Measurements from ENCODE around the gene MAN1A2. TPM values are rescaled to one million over a fixed set of nuclear protein-coding genes. Genes with fewer than 3 reads are reported as not detected.

Gene MAN1A2
- total RNA-seq, 1 donor from 2014 or later, result 30.1 TPM

GRCh38 chr1:117366177-117367045 lies 838 bp upstream of the MAN1A2 start:
- peak overlapping the region; percentile 87 for H3K27ac Mint-ChIP-seq
- DNase-seq (ENCODE audit: low spot score), result peak; percentile 78
- no peaks in the 10 kb centered on the region for H3K27me3 Mint-ChIP-seq (ENCODE audit: insufficient read depth)
- no peaks in the 10 kb centered on the region for H3K36me3 Mint-ChIP-seq (ENCODE audit: low read depth)
- H3K9me3 Mint-ChIP-seq, result no peaks in the 10 kb centered on the region
- intact Hi-C loops (cut with micrococcal nuclease), result loop anchor here (1.0 to 10.0 kb wide), 11 partner anchors 56 to 1778 kb away; partner anchors contain the start of genes GDAP2, TENT5C, TTF2 and WARS2
- H3K4me3 Mint-ChIP-seq, result peak overlapping the region; percentile 91
- peaks cover 51% of the 10 kb centered on the region for H3K4me1 Mint-ChIP-seq (ENCODE audit: low read depth)

GRCh38 chr1:117368116-117369108 lies 1.2 kb downstream of the MAN1A2 start:
- Mint-ChIP-seq H3K27ac (peak overlapping the region; percentile 88), H3K4me1 (ENCODE audit: low read depth) (peaks cover 66% of the 10 kb centered on the region), H3K4me3 (peak overlapping the region; percentile 97), H3K27me3 (ENCODE audit: insufficient read depth) (no peaks in the 10 kb centered on the region), H3K9me3 (no peaks in the 10 kb centered on the region), H3K36me3 (ENCODE audit: low read depth) (peaks cover 2% of the 10 kb centered on the region)
- intact Hi-C loops (cut with micrococcal nuclease), result loop anchor here (5.0 to 10.0 kb wide), 7 partner anchors 54 to 1776 kb away; partner anchors contain the start of genes TENT5C and WARS2
- no peak for DNase-seq (ENCODE audit: low spot score)

- DNase-seq (ENCODE audit: low spot score), result no peak
- H3K36me3 Mint-ChIP-seq (ENCODE audit: low read depth), result peaks cover 3% of the 10 kb centered on the region
- H3K4me1 Mint-ChIP-seq (ENCODE audit: low read depth), result peaks cover 78% of the 10 kb centered on the region
- H3K9me3 Mint-ChIP-seq, result no peaks in the 10 kb centered on the region
- intact Hi-C loops (cut with micrococcal nuclease), result no loop called here
- no peaks in the 10 kb centered on the region for H3K27me3 Mint-ChIP-seq (ENCODE audit: insufficient read depth)
- no peak overlapping the region for H3K27ac Mint-ChIP-seq
- H3K4me3 Mint-ChIP-seq, result peak overlapping the region; percentile 97
Observed at GRCh38 chr1:117370071-117370470, 2.8 kb downstream of the MAN1A2 start.

GRCh38 chr1:117370509-117370908 lies 3.3 kb downstream of the MAN1A2 start:
- DNase-seq (ENCODE audit: low spot score), result no peak
- peaks cover 3% of the 10 kb centered on the region for H3K36me3 Mint-ChIP-seq (ENCODE audit: low read depth)
- no peak overlapping the region for H3K27ac Mint-ChIP-seq
- no peaks in the 10 kb centered on the region for H3K9me3 Mint-ChIP-seq
- peak overlapping the region; percentile 97 for H3K4me3 Mint-ChIP-seq
- H3K27me3 Mint-ChIP-seq (ENCODE audit: insufficient read depth), result no peaks in the 10 kb centered on the region
- intact Hi-C loops (cut with micrococcal nuclease), result no loop called here
- peaks cover 75% of the 10 kb centered on the region for H3K4me1 Mint-ChIP-seq (ENCODE audit: low read depth)

- peaks cover 3% of the 10 kb centered on the region for H3K36me3 Mint-ChIP-seq (ENCODE audit: low read depth)
- intact Hi-C loops (cut with micrococcal nuclease), result no loop called here
- H3K9me3 Mint-ChIP-seq, result no peaks in the 10 kb centered on the region
- H3K27ac Mint-ChIP-seq, result no peak overlapping the region
- H3K4me1 Mint-ChIP-seq (ENCODE audit: low read depth), result peaks cover 66% of the 10 kb centered on the region
- H3K4me3 Mint-ChIP-seq, result no peak overlapping the region
- no peaks in the 10 kb centered on the region for H3K27me3 Mint-ChIP-seq (ENCODE audit: insufficient read depth)
- no peak for DNase-seq (ENCODE audit: low spot score)
Observed at GRCh38 chr1:117371441-117372151, 4.3 kb downstream of the MAN1A2 start.

GRCh38 chr1:117372863-117373412 lies 5.7 kb downstream of the MAN1A2 start:
- H3K4me3 Mint-ChIP-seq, result no peak overlapping the region
- no peaks in the 10 kb centered on the region for H3K9me3 Mint-ChIP-seq
- intact Hi-C loops (cut with micrococcal nuclease), result no loop called here
- peaks cover 60% of the 10 kb centered on the region for H3K4me1 Mint-ChIP-seq (ENCODE audit: low read depth)
- H3K36me3 Mint-ChIP-seq (ENCODE audit: low read depth), result peaks cover 3% of the 10 kb centered on the region
- DNase-seq (ENCODE audit: low spot score), result no peak
- H3K27me3 Mint-ChIP-seq (ENCODE audit: insufficient read depth), result no peaks in the 10 kb centered on the region
- no peak overlapping the region for H3K27ac Mint-ChIP-seq

GRCh38 chr1:117373932-117374331 lies 6.7 kb downstream of the MAN1A2 start:
- Mint-ChIP-seq H3K9me3 (no peaks in the 10 kb centered on the region), H3K4me3 (no peak overlapping the region), H3K27me3 (ENCODE audit: insufficient read depth) (no peaks in the 10 kb centered on the region), H3K4me1 (ENCODE audit: low read depth) (peaks cover 50% of the 10 kb centered on the region), H3K36me3 (ENCODE audit: low read depth) (peaks cover 3% of the 10 kb centered on the region), H3K27ac (no peak overlapping the region)
- intact Hi-C loops (cut with micrococcal nuclease), result no loop called here
- DNase-seq (ENCODE audit: low spot score), result no peak

GRCh38 chr1:117375327-117375726 lies 8.1 kb downstream of the MAN1A2 start:
- peaks cover 3% of the 10 kb centered on the region for H3K9me3 Mint-ChIP-seq
- no peak overlapping the region for H3K4me3 Mint-ChIP-seq
- peaks cover 36% of the 10 kb centered on the region for H3K4me1 Mint-ChIP-seq (ENCODE audit: low read depth)
- H3K36me3 Mint-ChIP-seq (ENCODE audit: low read depth), result peaks cover 5% of the 10 kb centered on the region
- H3K27ac Mint-ChIP-seq, result no peak overlapping the region
- H3K27me3 Mint-ChIP-seq (ENCODE audit: insufficient read depth), result peaks cover 2% of the 10 kb centered on the region
- intact Hi-C loops (cut with micrococcal nuclease), result no loop called here
- DNase-seq (ENCODE audit: low spot score), result no peak

GRCh38 chr1:117387060-117387633 lies 19.9 kb downstream of the MAN1A2 start:
- intact Hi-C loops (cut with micrococcal nuclease), result no loop called here
- peaks cover 6% of the 10 kb centered on the region for H3K36me3 Mint-ChIP-seq (ENCODE audit: low read depth)
- peaks cover 23% of the 10 kb centered on the region for H3K4me1 Mint-ChIP-seq (ENCODE audit: low read depth)
- H3K27ac Mint-ChIP-seq, result no peak overlapping the region
- H3K27me3 Mint-ChIP-seq (ENCODE audit: insufficient read depth), result no peaks in the 10 kb centered on the region
- H3K4me3 Mint-ChIP-seq, result no peak overlapping the region
- DNase-seq (ENCODE audit: low spot score), result no peak
- peaks cover 17% of the 10 kb centered on the region for H3K9me3 Mint-ChIP-seq

GRCh38 chr1:117388328-117388727 lies 21.1 kb downstream of the MAN1A2 start:
- H3K4me1 Mint-ChIP-seq (ENCODE audit: low read depth), result peaks cover 28% of the 10 kb centered on the region
- H3K4me3 Mint-ChIP-seq, result no peak overlapping the region
- intact Hi-C loops (cut with micrococcal nuclease), result no loop called here
- peaks cover 10% of the 10 kb centered on the region for H3K9me3 Mint-ChIP-seq
- no peak overlapping the region for H3K27ac Mint-ChIP-seq
- no peaks in the 10 kb centered on the region for H3K27me3 Mint-ChIP-seq (ENCODE audit: insufficient read depth)
- peaks cover 6% of the 10 kb centered on the region for H3K36me3 Mint-ChIP-seq (ENCODE audit: low read depth)
- DNase-seq (ENCODE audit: low spot score), result no peak

GRCh38 chr1:117389284-117389683 lies 22.0 kb downstream of the MAN1A2 start:
- Mint-ChIP-seq H3K36me3 (ENCODE audit: low read depth) (peaks cover 2% of the 10 kb centered on the region), H3K27me3 (ENCODE audit: insufficient read depth) (no peaks in the 10 kb centered on the region), H3K9me3 (peaks cover 4% of the 10 kb centered on the region), H3K4me3 (no peak overlapping the region), H3K4me1 (ENCODE audit: low read depth) (peaks cover 28% of the 10 kb centered on the region), H3K27ac (no peak overlapping the region)
- no peak for DNase-seq (ENCODE audit: low spot score)
- intact Hi-C loops (cut with micrococcal nuclease), result no loop called here

- Mint-ChIP-seq H3K4me3 (no peak overlapping the region), H3K27me3 (ENCODE audit: insufficient read depth) (no peaks in the 10 kb centered on the region), H3K4me1 (ENCODE audit: low read depth) (peaks cover 28% of the 10 kb centered on the region), H3K36me3 (ENCODE audit: low read depth) (peaks cover 2% of the 10 kb centered on the region), H3K9me3 (no peaks in the 10 kb centered on the region), H3K27ac (no peak overlapping the region)
- intact Hi-C loops (cut with micrococcal nuclease), result no loop called here
- DNase-seq (ENCODE audit: low spot score), result no peak
Observed at GRCh38 chr1:117389779-117390178, 22.5 kb downstream of the MAN1A2 start.
